Measurements from ENCODE around the gene SNX19.

DNA sequence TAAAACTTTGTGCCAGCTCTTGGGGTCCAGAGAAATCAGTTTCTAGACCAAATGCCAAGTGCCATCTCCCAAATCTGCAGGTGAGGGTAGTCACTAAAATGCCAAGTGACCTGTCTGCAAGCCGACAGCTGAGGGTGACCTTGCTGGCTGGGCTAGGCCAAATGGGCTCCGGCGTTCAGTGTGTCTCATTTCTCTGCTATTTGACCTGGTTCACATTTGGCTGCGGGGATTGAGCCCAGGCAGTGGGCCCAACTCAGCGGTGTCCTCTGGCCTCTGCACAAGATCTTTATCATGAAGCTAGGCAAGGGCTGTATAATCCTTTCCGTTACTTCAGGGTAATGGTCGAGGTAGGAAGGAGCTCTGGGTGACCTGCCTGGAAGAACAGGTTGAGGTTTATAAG, 87.5 kb downstream of the SNX19 start:
- TF ChIP-seq, protein P1, sequence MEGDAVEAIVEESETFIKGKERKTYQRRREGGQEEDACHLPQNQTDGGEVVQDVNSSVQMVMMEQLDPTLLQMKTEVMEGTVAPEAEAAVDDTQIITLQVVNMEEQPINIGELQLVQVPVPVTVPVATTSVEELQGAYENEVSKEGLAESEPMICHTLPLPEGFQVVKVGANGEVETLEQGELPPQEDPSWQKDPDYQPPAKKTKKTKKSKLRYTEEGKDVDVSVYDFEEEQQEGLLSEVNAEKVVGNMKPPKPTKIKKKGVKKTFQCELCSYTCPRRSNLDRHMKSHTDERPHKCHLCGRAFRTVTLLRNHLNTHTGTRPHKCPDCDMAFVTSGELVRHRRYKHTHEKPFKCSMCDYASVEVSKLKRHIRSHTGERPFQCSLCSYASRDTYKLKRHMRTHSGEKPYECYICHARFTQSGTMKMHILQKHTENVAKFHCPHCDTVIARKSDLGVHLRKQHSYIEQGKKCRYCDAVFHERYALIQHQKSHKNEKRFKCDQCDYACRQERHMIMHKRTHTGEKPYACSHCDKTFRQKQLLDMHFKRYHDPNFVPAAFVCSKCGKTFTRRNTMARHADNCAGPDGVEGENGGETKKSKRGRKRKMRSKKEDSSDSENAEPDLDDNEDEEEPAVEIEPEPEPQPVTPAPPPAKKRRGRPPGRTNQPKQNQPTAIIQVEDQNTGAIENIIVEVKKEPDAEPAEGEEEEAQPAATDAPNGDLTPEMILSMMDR (IDR thresholded peaks at IDR 0.05): no peak
- no peak for TF ChIP-seq ZFX (IDR thresholded peaks at IDR 0.05; ENCODE audit: borderline replicate concordance)
